IMR-90 (cell line): ENCODE measurements around the gene RGL4.

Experiments used
- CEBPB ChIP-seq: IDR thresholded peaks from 2 replicates; pipeline ENCODE4 v1.6.1; 2012; ENCODE audit warnings: low read depth, low read length, improper control_type of control experiment
- CTCF ChIP-seq: conservative IDR thresholded peaks from 2 replicates; pipeline ENCODE4 v1.5.1; 2012; ENCODE audit warnings: mild to moderate bottlenecking, low read depth, low read length, improper control_type of control experiment
- POLR2A ChIP-seq: IDR thresholded peaks from 2 replicates; pipeline ENCODE4 v1.6.1; 2012; ENCODE audit warnings: mild to moderate bottlenecking, low read depth, low read length
- RAD21 ChIP-seq: IDR thresholded peaks from 2 replicates; pipeline ENCODE4 v1.6.1; 2012; ENCODE audit warnings: low read length, improper control_type of control experiment
- RFX5 ChIP-seq: IDR thresholded peaks from 2 replicates; pipeline ENCODE4 v1.8.0; 2012; ENCODE audit warnings: low read depth, mild to moderate bottlenecking, low read length, moderate library complexity
- SMC3 ChIP-seq: fragments of 150-350 bp; IDR thresholded peaks from 2 replicates; pipeline ENCODE4 v1.6.1; 2016; ENCODE audit warnings: low read depth, mild to moderate bottlenecking, antibody characterized with exemption, low read length, moderate library complexity
- USF2 ChIP-seq: fragments of 150-350 bp; IDR thresholded peaks from 2 replicates; pipeline ENCODE4 v1.6.1; 2017; ENCODE audit warnings: mild to moderate bottlenecking, antibody characterized with exemption, low read length, low read depth

GRCh38 chr22:23713696-23714595, 23.1 kb downstream of the RGL4 start:
- TF ChIP-seq RAD21 (no peak), POLR2A (no peak), CTCF (no peak), USF2 (no peak), SMC3 (no peak), RFX5 (no peak), CEBPB (no peak)
